NCI-H2171 (cell line): ENCODE measurements around the gene ZEB2.

Experiments used
- DNase-seq: peaks from one replicate; lab custom pipeline; 2025; lab: John Stamatoyannopoulos, UW

ZEB2 gene

DNA sequence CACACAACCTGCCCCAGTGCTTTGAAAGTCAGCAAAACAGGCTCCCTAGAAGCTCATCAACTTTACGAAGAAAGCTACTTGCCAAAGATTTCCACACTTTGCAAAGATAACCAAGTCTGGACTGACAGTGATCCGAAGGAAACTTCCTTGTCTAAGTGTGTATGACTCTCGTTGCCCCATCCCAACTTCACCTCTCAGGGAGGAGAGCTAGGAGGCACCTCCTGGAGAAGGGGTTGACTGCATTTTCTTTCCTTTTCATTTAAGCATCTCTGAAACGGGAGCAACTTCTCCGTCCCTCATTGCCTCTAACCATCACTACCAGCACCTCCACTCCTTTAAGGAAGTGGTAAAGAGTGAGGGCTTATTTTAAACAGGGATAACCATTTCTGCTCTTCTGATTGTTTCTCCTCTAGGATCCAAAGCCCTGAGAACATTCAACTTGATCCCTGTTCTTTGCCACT is 7.0 kb downstream of the ZEB2 start:
- DNase-seq = no peak

GRCh38 chr2:144512470-144512869 is 7.4 kb downstream of the ZEB2 start:
- DNase-seq = no peak

DNA sequence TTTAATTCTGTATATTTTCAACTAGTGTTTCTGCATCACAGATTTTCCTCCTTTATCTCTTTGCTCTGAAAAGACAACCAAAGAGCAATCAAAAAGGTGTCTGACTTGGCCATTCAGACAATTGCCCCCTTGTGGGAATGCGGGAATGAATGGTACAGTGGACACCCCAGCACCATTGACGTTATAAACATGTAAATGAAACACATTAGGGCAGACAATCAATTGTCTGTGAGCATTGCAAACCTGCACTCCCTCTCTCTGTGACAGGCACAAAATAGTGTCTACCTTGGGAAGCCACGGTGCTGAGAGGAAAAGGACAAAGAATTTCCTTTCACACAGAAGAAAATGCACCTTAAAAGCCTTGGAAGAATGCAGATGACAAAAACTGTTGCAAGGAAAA is 8.0 kb downstream of the ZEB2 start:
- no peak for DNase-seq

DNA sequence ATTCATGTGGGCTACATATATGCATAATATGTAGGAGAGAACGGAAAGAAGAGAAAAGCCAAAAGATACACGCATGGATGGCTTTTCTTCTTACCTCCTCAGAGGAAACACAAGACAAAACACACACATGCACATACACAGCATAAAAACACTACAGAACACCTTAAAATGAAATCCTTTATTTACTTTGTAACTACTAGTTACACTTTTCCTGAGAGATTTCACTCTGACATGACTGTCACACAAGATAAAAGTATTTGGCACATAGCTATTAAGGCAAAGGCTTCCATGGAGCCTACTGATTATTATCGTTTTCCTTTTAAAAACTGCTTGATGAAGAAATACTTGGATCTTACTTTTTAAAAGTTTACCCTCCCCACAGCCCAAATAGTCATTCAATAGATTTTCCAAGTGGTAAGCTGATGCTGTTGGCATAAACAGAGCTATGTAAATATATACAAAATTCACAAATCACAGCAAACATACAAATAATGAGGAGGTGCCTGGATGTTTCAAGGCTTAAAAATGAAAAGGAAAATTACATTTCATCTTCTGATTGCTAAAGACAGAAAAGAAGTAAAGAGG is 8.6 kb downstream of the ZEB2 start:
- DNase-seq = no peak

- no peak for DNase-seq
Measured at GRCh38 chr2:144510294-144510991, 9.5 kb downstream of the ZEB2 start.

DNA sequence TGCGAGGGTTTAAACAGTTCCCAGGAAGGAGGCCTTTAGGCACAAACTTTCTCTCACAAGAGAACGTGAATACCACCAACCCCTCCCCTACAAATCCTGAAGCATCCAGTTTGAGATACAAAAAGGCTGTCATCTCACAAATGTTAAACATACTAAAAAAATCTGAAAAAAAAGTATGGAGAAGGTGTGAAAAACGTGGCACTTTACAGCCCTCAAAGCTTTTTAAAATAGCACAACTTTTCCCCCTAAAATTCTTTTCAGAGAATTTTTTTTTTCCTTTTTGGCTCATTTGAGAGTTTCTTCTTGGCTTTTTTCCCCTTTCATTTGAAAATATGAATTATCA is 10.1 kb downstream of the ZEB2 start:
- DNase-seq = no peak

- DNase-seq = no peak
Measured at GRCh38 chr2:144509001-144509878, 10.7 kb downstream of the ZEB2 start.

DNA sequence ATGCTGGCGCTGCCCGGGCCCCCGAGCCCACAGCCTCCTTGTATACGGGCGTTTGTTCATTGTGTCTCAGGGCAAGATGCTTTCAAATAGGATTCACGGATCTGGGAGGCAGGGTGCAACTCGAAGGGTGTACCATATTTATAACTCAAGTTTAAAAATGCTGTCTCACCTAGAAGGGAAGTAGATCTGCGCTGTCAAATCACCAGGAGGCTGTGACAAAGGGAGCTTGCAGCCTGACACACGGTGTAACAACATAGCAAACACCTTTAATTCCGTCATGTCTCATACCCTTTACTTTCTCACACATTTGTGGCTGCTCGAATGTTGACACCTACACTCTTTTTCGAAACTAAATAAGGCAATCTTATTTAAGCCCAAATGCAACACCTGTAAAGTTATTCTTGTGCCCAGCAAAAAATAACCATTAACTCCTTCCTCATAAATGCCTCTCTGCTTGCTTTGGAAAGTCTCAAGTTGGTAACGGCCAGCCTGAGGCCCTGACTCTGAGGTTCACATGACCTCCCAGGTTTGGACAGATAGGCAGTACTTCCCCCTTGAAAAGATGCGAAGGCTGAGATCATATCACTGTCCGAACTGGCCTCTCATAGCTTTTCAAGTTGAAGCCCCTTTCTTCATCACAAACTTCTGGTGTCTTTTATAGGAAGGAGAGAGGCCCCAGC is 11.6 kb downstream of the ZEB2 start:
- no peak for DNase-seq

- DNase-seq = no peak
Measured at GRCh38 chr2:144507441-144508171, 12.3 kb downstream of the ZEB2 start.

GRCh38 chr2:144505245-144505831 is 14.6 kb downstream of the ZEB2 start:
- DNase-seq = no peak

DNA sequence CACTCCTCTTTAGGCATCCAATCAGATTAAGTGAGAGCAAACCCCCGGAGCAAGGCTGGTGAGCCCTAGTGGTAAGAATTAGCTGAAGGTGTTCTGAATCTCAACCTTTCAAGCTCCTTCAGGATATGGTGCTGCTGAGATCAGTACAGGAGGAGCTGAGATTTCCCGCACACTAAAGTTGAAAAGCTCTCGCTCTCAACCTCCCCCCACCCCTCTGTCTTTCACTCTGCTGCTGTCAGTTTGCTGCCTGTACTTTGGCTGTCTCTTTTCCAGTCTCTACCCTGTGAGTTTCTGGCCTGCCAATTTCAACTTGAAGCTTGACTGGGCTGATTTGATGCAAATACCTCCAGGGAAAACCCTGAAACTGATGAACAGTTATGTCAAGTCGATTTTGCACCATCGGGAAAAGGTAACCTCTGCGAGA is 15.7 kb downstream of the ZEB2 start:
- DNase-seq = no peak

DNA sequence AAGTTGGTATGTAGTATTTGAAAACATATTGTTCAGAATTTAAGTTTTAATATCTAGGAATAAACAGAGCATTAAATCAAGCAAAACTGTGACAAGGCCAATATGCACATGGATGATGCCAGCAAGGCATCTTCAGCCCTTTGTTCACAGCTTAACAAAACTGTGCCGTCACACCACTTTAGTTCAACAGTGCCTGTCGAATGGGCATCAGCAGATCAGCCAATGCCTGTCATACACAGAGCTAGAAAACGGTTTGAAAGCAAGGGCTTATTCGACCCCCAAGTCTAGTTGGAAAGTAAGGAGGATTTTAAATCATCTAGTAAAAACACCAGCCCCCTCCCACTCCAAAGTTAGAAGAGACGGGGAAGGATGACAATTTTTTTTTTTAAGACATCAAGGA is 16.7 kb downstream of the ZEB2 start:
- no peak for DNase-seq

GRCh38 chr2:144502369-144502768 is 17.6 kb downstream of the ZEB2 start:
- no peak for DNase-seq

DNA sequence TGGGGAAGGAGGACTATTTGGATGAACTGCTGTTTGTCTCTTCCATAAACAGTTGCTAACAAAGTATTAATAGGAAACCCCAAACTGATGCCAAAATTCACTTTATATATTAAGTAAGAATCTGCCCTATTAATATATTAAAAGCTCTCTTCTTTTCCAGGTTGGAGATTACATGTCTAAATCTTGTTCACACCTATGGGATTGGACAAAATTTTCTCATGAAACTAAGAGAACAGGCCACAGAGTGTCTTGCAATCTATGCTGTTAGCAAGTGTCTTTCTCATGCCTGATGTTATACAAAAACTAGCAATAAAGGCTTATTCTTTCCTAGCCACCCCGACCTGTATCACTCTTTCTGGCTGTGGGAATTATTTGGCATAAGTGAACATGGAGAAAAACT is 18.3 kb downstream of the ZEB2 start:
- no peak for DNase-seq

GRCh38 chr2:144501118-144501517 is 18.8 kb downstream of the ZEB2 start:
- no peak for DNase-seq

GRCh38 chr2:144500563-144500962 is 19.4 kb downstream of the ZEB2 start:
- no peak for DNase-seq

DNA sequence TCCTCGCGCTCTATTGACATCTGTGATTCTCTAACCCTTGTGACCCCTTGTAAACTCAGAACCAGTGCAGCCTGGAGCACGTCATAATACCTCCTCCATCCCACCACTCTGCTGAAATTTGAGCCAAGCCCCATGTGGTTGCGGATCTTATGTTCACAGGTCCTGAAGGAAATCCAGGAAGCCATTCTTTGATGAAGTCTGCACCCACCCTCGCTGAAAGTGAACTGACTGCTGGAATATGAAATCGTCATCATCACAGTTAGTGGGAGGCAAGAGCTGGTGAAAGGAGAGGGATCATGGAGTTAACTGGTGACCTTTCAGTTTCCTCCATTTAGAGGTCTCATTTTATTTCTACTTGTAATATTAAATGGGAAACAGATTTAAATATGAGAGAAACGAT is 21.6 kb downstream of the ZEB2 start:
- DNase-seq = peak; percentile 28

DNA sequence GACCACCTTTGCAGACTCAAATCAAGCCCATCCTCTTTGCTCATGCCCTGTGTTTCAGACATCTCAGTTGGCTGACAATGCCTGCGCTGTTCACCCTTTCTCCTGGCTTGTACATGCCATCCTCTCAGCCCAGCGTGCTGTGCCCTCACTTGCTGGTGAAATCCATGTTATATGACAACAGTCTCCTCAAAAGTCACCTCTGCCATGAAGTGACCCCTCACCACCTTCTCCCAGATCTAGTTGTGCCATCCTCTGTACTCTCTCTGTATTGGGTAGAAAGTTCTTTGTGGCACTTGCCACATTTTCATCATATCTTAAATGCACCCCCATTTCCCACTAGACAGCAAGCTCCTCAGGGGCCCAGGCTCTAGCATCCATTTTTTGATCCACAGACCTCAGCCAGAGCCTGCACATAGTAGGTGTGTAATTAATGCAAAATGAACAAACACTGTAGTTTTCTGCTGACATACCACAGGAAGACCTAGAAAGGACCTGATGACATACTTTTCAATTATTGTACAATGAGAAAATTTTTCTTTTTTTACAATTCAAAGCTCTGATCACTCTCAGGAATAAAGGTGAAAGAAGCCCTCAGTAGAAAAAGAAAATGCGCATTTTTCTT is 22.8 kb downstream of the ZEB2 start:
- no peak for DNase-seq

DNA sequence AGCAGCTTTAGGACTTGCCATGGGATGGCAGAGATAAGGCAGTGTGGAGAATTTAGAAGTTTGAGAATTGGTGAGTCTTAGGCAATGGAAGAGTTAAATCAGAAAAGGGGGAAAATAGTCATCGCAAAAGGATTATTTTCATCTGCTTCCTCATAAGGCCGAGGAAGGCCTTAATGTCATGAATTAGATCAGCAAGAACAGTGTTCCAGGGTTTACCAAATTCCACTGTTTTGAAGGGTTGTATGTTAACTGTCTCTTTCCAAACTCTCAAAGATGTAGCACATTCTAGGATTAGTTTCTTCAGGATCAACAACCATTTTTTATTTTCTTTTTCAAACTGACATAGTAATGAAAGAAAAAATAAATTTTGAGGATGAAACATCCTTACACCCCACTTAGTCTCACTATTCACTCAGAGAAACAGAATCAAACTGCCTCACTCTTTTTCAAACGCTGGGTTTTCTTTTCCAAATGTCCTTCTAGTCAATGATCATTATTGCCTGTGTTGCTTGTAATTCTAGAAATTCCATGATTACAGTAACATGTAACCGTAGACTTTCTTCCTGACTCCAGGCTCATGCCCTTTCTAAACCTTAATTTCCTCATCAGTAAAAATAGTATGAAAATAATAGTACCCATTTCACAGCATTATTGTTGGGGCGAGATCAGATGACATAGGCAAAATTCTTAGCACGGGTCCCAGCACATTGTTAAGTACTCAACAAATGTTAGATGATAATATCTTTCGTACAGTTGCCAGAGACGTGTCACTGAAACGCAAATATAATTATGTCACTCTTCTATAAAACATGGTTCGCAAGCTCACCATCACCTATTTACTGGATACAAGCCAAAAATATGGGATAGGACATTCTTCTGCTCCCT is 23.6 kb downstream of the ZEB2 start:
- DNase-seq = no peak
